Measurements from ENCODE around the gene CAPN8.
A peak's percentile ranks its signal among the peaks of the same experiment; 100 is the strongest.

CAPN8 gene

GRCh38 chr1:223634423-223634822 is 31.1 kb downstream of the CAPN8 start:
- CTCF ChIA-PET: interaction anchor here (3.0 kb wide), 1 partner anchor 78 kb away, joined by 8 read pairs; no protein-coding TSS in a partner anchor

GRCh38 chr1:223631956-223632355 is 33.5 kb downstream of the CAPN8 start:
- CTCF ChIA-PET: interaction anchor here (1.1 to 3.0 kb wide), 3 partner anchors 52 to 509 kb away, joined by 3 to 8 read pairs (median 4); no protein-coding TSS in a partner anchor
- no peak overlapping the region for H3K27ac ChIP-seq (ENCODE audit: insufficient read depth in 1 of 2, low read depth in 1 of 2, low read length in 2 of 2, poor library complexity in 1 of 2, severe bottlenecking in 2 of 2)
- no peak overlapping the region for H3K4me3 ChIP-seq (ENCODE audit: control insufficient read depth in 1 of 7, extremely low read depth in 1 of 7, insufficient read depth in 4 of 7, low read depth in 2 of 7, low read length in 6 of 7)
- H3K9me3 ChIP-seq (ENCODE audit: control extremely low read depth in 1 of 5, control insufficient read depth in 4 of 5, insufficient read depth in 2 of 5, low read depth in 1 of 5, low read length in 4 of 5): peaks cover 0 to 6% (median 0%) of the 10 kb centered on the region in 5 experiments
- H3K4me1 ChIP-seq (ENCODE audit: control extremely low read depth in 1 of 4, control insufficient read depth in 4 of 4, insufficient read depth in 4 of 4, low read length in 3 of 4): no peaks in the 10 kb centered on the region
- 88% methylated on average over 5 of the region's 6 CpGs for WGBS (ENCODE audit: insufficient coverage)
- no peaks in the 10 kb centered on the region for H3K36me3 ChIP-seq (ENCODE audit: control insufficient read depth in 4 of 4, insufficient read depth in 4 of 4, low read length in 3 of 4)
- POLR2A ChIA-PET: interaction anchor here (0.5 kb wide), 2 partner anchors 145 to 1368 kb away, joined by 3 to 4 read pairs; no protein-coding TSS in a partner anchor
- no peak for DNase-seq
- H3K27me3 ChIP-seq (replicated peaks in 2 of 5; ENCODE audit: control insufficient read depth in 4 of 5, insufficient read depth in 5 of 5, low read length in 4 of 5): peaks cover 0 to 4% (median 0%) of the 10 kb centered on the region in 5 experiments

More at GRCh38 chr1:223634423-223634822, 31.1 kb downstream of the CAPN8 start:
- H3K4me1 ChIP-seq (ENCODE audit: control extremely low read depth in 1 of 4, control insufficient read depth in 4 of 4, insufficient read depth in 4 of 4, low read length in 3 of 4): no peaks in the 10 kb centered on the region
- H3K36me3 ChIP-seq (ENCODE audit: control insufficient read depth in 4 of 4, insufficient read depth in 4 of 4, low read length in 3 of 4): no peaks in the 10 kb centered on the region
- no peak overlapping the region for H3K27ac ChIP-seq (ENCODE audit: insufficient read depth in 1 of 2, low read depth in 1 of 2, low read length in 2 of 2, poor library complexity in 1 of 2, severe bottlenecking in 2 of 2)
- H3K9me3 ChIP-seq (ENCODE audit: control extremely low read depth in 1 of 5, control insufficient read depth in 4 of 5, insufficient read depth in 2 of 5, low read depth in 1 of 5, low read length in 4 of 5): peaks cover 0 to 12% (median 0%) of the 10 kb centered on the region in 5 experiments
- no peak overlapping the region for H3K4me3 ChIP-seq (ENCODE audit: control insufficient read depth in 1 of 7, extremely low read depth in 1 of 7, insufficient read depth in 4 of 7, low read depth in 2 of 7, low read length in 6 of 7)
- peaks cover 0 to 4% (median 0%) of the 10 kb centered on the region in 5 experiments for H3K27me3 ChIP-seq (replicated peaks in 2 of 5; ENCODE audit: control insufficient read depth in 4 of 5, insufficient read depth in 5 of 5, low read length in 4 of 5)
- DNase-seq: no peak
- 80% methylated on average over 1 of the region's 4 CpGs for WGBS (ENCODE audit: insufficient coverage)
- POLR2A ChIA-PET: no interaction called here

DNA sequence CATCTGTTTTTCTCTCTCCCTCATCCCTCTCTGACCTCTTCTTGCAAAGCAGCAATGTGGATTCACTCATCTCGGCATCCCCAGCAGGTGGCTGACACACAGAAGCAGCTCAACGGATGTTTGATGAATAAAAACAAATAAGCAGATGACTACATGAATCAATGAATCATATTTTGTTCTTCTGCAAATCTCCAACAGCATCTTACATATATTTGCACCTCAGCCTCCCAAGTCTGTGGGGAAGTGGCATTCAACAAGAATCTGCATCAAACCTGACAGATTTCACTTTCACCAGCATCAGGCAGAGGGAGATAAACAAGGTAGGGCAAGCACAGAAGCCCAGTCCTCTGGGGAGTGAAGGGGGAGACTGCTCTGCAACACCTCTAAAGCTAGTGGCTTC is 34.0 kb downstream of the CAPN8 start:
- Histone ChIP-seq H3K4me1 (ENCODE audit: control extremely low read depth in 1 of 4, control insufficient read depth in 4 of 4, insufficient read depth in 4 of 4, low read length in 3 of 4) (no peaks in the 10 kb centered on the region), H3K9me3 (ENCODE audit: control extremely low read depth in 1 of 5, control insufficient read depth in 4 of 5, insufficient read depth in 2 of 5, low read depth in 1 of 5, low read length in 4 of 5) (peaks cover 0 to 6% (median 0%) of the 10 kb centered on the region in 5 experiments), H3K36me3 (ENCODE audit: control insufficient read depth in 4 of 4, insufficient read depth in 4 of 4, low read length in 3 of 4) (no peaks in the 10 kb centered on the region), H3K27me3 (replicated peaks in 2 of 5; ENCODE audit: control insufficient read depth in 4 of 5, insufficient read depth in 5 of 5, low read length in 4 of 5) (peaks cover 0 to 4% (median 0%) of the 10 kb centered on the region in 5 experiments), H3K4me3 (ENCODE audit: control insufficient read depth in 1 of 7, extremely low read depth in 1 of 7, insufficient read depth in 4 of 7, low read depth in 2 of 7, low read length in 6 of 7) (no peak overlapping the region), H3K27ac (ENCODE audit: insufficient read depth in 1 of 2, low read depth in 1 of 2, low read length in 2 of 2, poor library complexity in 1 of 2, severe bottlenecking in 2 of 2) (no peak overlapping the region)
- DNase-seq: peak in 1 of 3 donors; percentile 8
- ChIA-PET POLR2A (interaction anchor here (0.5 kb wide), 1 partner anchor 1369 kb away, joined by 3 read pairs; no protein-coding TSS in a partner anchor), CTCF (interaction anchor here (1.2 to 3.0 kb wide), 2 partner anchors 52 to 75 kb away, joined by 4 to 8 read pairs; no protein-coding TSS in a partner anchor)
- 50% methylated on average over 2 of the region's 2 CpGs for WGBS (ENCODE audit: insufficient coverage)

DNA sequence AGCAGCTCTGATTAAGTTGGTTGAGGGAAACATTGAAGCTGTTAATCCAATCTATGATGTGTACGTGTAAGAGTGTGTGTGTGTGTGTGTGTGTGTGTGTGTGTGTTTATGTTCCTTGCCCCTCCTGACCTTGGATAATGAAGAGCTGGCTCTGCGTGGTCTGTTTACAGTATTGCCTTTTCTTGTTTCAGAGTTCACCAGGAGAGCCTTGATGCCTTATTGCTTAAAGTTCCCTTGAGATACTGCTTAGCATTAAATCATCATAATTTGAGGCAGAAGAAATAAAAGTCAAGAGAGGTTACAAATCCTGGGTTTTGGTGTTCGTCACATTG is 36.4 kb downstream of the CAPN8 start:
- Histone ChIP-seq H3K4me3 (ENCODE audit: control insufficient read depth in 1 of 7, extremely low read depth in 1 of 7, insufficient read depth in 4 of 7, low read depth in 2 of 7, low read length in 6 of 7) (no peak overlapping the region), H3K27me3 (replicated peaks in 2 of 5; ENCODE audit: control insufficient read depth in 4 of 5, insufficient read depth in 5 of 5, low read length in 4 of 5) (peaks cover 0 to 4% (median 0%) of the 10 kb centered on the region in 5 experiments), H3K36me3 (ENCODE audit: control insufficient read depth in 4 of 4, insufficient read depth in 4 of 4, low read length in 3 of 4) (no peaks in the 10 kb centered on the region), H3K27ac (ENCODE audit: insufficient read depth in 1 of 2, low read depth in 1 of 2, low read length in 2 of 2, poor library complexity in 1 of 2, severe bottlenecking in 2 of 2) (no peak overlapping the region), H3K9me3 (ENCODE audit: control extremely low read depth in 1 of 5, control insufficient read depth in 4 of 5, insufficient read depth in 2 of 5, low read depth in 1 of 5, low read length in 4 of 5) (no peaks in the 10 kb centered on the region), H3K4me1 (ENCODE audit: control extremely low read depth in 1 of 4, control insufficient read depth in 4 of 4, insufficient read depth in 4 of 4, low read length in 3 of 4) (no peaks in the 10 kb centered on the region)
- CTCF ChIA-PET: interaction anchor here (0.6 to 5.1 kb wide), 10 partner anchors 10 to 97 kb away, joined by 3 to 26 read pairs (median 4); no protein-coding TSS in a partner anchor
- 100% methylated on average over 2 of the region's 3 CpGs for WGBS (ENCODE audit: insufficient coverage)
- POLR2A ChIA-PET: no interaction called here
- no peak for DNase-seq

- WGBS (ENCODE audit: insufficient coverage): 73% methylated on average over 9 of the region's 13 CpGs
- Histone ChIP-seq H3K27me3 (replicated peaks in 2 of 5; ENCODE audit: control insufficient read depth in 4 of 5, insufficient read depth in 5 of 5, low read length in 4 of 5) (peaks cover 0 to 4% (median 0%) of the 10 kb centered on the region in 5 experiments), H3K4me3 (ENCODE audit: control insufficient read depth in 1 of 7, extremely low read depth in 1 of 7, insufficient read depth in 4 of 7, low read depth in 2 of 7, low read length in 6 of 7) (no peak overlapping the region), H3K27ac (ENCODE audit: insufficient read depth in 1 of 2, low read depth in 1 of 2, low read length in 2 of 2, poor library complexity in 1 of 2, severe bottlenecking in 2 of 2) (no peak overlapping the region), H3K36me3 (ENCODE audit: control insufficient read depth in 4 of 4, insufficient read depth in 4 of 4, low read length in 3 of 4) (no peaks in the 10 kb centered on the region), H3K4me1 (ENCODE audit: control extremely low read depth in 1 of 4, control insufficient read depth in 4 of 4, insufficient read depth in 4 of 4, low read length in 3 of 4) (no peaks in the 10 kb centered on the region), H3K9me3 (ENCODE audit: control extremely low read depth in 1 of 5, control insufficient read depth in 4 of 5, insufficient read depth in 2 of 5, low read depth in 1 of 5, low read length in 4 of 5) (no peaks in the 10 kb centered on the region)
- CTCF ChIA-PET: interaction anchor here (0.6 to 5.1 kb wide), 14 partner anchors 9 to 96 kb away, joined by 3 to 26 read pairs (median 4); partner anchors contain the start of gene CAPN8
- peak; percentile 31 to 51 (median 50) for DNase-seq
- POLR2A ChIA-PET: no interaction called here
Measured at GRCh38 chr1:223628233-223629125, 37.0 kb downstream of the CAPN8 start.

- Histone ChIP-seq H3K27ac (ENCODE audit: insufficient read depth in 1 of 2, low read depth in 1 of 2, low read length in 2 of 2, poor library complexity in 1 of 2, severe bottlenecking in 2 of 2) (no peak overlapping the region), H3K4me1 (ENCODE audit: control extremely low read depth in 1 of 4, control insufficient read depth in 4 of 4, insufficient read depth in 4 of 4, low read length in 3 of 4) (peaks cover 0 to 8% (median 6%) of the 10 kb centered on the region in 4 experiments), H3K9me3 (ENCODE audit: control extremely low read depth in 1 of 5, control insufficient read depth in 4 of 5, insufficient read depth in 2 of 5, low read depth in 1 of 5, low read length in 4 of 5) (no peaks in the 10 kb centered on the region), H3K36me3 (ENCODE audit: control insufficient read depth in 4 of 4, insufficient read depth in 4 of 4, low read length in 3 of 4) (no peaks in the 10 kb centered on the region), H3K4me3 (ENCODE audit: control insufficient read depth in 1 of 7, extremely low read depth in 1 of 7, insufficient read depth in 4 of 7, low read depth in 2 of 7, low read length in 6 of 7) (no peak overlapping the region), H3K27me3 (replicated peaks in 2 of 5; ENCODE audit: control insufficient read depth in 4 of 5, insufficient read depth in 5 of 5, low read length in 4 of 5) (no peaks in the 10 kb centered on the region)
- 93% methylated on average over 17 of the region's 17 CpGs for WGBS (ENCODE audit: insufficient coverage)
- no peak for DNase-seq
- CTCF ChIA-PET: interaction anchor here (0.6 to 1.2 kb wide), 2 partner anchors 10 to 37 kb away, joined by 3 read pairs; no protein-coding TSS in a partner anchor
- POLR2A ChIA-PET: no interaction called here
Measured at GRCh38 chr1:223622132-223622842, 43.2 kb downstream of the CAPN8 start.

Measured in common myeloid progenitor, CD34-positive (primary cell).